Measurements from ENCODE around the gene UBA1. TPM values are rescaled to one million over a fixed set of nuclear protein-coding genes. Genes with fewer than 3 reads are reported as not detected.
A peak's percentile ranks its signal among the peaks of the same experiment; 100 is the strongest.

Gene UBA1
- total RNA-seq, 1 donor from 2014 or later = 160 TPM

DNA sequence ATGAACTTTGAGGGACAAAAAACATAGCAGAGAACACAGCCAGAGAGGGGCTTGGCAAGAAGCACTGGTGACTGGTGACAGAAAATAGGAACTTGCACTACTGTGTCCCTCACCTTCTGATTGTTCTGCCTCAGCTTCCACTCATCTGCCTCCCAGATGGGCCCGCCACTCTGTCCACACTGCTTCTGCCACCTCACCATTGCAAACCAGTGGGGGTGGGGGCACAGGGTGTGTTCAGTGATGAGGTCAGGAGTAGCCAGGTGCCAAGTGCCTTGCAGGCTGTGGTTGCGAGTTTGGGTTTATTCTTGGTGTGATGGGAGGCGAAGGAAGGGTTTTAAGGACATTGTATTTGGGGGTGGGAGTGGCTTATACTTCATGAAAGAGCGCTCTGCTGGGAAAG is 9.1 kb upstream of the UBA1 start:
- intact Hi-C loops (cut with DNase I) = no loop called here
- DNase-seq (ENCODE audit: low spot score) = no peak

DNA sequence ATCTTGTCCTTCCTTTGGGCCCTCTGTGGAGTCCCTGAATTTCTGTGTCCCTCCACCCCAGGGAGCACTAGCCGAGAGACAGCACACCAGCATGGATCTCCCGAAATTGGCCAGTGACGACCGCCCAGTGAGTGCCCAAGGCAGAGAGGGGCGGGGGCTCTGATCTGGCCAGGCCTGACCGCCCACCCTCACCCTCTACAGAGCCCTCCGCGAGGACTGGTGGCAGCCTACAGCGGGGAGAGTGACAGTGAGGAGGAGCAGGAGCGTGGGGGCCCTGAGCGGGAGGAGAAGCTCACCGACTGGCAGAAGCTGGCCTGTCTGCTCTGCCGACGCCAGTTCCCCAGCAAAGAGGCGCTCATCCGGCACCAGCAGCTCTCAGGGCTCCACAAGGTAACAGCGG is 8.4 kb upstream of the UBA1 start:
- no peak for DNase-seq (ENCODE audit: low spot score)
- intact Hi-C loops (cut with DNase I) = no loop called here

- DNase-seq (ENCODE audit: low spot score) = no peak
- intact Hi-C loops (cut with DNase I) = no loop called here
These were observed 7.4 kb upstream of the UBA1 start for GRCh38 chrX:47186096-47186740.

DNA sequence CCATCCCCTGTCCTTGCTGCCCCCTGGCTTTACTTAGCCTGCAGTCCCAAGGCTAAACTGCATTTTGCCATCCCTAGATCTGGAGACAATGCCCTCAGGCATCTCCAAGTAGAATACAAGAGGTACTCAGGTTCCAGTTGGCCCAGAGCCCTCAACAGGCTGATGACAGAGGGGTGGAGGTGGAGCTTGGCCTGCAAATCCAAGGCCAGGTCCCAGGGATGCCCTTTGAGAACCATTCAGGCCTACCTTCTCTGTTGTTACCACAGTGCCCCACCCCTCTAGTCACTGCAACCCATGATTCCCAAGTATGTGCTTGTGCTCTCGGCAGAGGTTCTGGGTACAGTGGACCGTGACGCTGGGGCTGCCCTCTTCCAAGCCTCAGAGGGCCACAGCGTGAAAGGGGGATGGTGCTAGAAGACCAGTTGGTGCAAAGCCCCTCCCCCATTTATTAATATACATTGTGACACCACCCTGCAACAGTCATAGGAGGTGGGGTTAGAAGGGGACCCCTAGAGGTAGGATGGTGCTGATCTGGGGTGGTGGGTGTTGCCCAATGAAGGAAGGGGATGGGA is 6.4 kb upstream of the UBA1 start:
- intact Hi-C loops (cut with DNase I) = no loop called here
- DNase-seq (ENCODE audit: low spot score) = no peak

DNA sequence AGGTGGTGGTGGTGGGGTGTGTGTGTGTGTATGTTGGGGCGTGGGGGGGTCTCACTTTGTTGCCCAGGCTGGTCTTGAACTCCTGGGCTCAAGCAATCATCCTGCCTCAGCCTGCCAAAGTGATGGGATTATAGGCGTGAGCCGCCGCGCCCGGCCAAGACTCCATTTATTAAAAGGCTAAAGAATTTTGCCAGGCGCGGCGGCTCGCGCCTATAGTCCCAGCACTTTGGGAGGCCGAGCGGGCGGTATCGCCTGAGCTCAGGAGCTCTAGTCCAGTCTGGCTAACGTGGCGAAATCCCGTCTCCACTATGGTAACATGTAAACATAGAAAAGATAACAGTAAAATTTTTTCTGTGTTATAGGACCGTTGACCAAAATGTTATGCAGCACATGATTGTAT is 3.7 kb upstream of the UBA1 start:
- intact Hi-C loops (cut with DNase I) = loop anchor here (10.0 kb wide), 1 partner anchor 835 kb away; no protein-coding TSS in a partner anchor
- DNase-seq (ENCODE audit: low spot score) = no peak

DNA sequence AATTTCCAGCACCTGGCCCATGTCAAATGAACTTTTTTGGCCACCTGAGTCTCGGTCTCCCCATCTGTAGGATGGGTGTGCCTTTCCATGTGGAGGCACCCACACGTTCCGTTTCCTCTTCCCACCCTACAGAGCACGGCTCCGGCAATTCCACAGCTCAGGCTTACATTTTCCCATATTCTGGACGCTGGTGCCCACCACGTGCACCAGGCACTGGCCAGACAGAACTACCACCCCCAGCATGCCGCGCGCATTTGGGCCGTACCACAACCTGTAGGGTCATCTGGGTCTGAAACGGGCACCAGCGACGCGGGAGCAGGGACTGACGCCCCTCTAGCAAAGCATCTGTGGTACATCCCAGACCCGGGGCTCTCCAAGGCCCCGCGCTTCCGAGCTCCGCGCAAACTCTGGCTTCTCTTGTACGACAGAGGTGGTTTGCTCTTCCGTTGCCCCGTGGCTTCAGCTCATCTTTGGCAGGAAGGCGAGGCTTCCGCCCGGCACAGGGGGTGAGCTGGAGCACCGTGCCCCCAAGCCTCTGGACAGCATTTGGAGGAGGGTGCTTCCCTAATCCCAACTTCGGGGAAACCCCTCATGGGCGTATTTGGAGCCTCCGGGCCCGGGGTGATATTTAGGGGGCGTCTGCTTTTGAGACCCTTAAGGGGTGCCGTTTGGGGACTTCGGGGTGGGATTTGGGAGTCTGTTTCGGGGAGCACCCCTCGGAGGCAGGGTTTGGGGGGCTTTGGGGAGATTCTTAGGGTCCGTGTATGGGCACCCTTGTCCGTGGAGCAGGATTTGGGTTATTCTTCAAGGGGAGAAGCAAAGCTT is 3.0 kb upstream of the UBA1 start:
- intact Hi-C loops (cut with DNase I) = loop anchor here (10.0 kb wide), 1 partner anchor 834 kb away; no protein-coding TSS in a partner anchor

GRCh38 chrX:47191331-47191730 is 2.3 kb upstream of the UBA1 start:
- DNase-seq (ENCODE audit: low spot score) = no peak

More for the DNA sequence above, 3.0 kb upstream of the UBA1 start:
- peak; percentile 92 for DNase-seq (ENCODE audit: low spot score)

GRCh38 chrX:47191806-47192401 is 1.7 kb upstream of the UBA1 start:
- intact Hi-C loops (cut with DNase I) = loop anchor here (10.0 kb wide), 1 partner anchor 833 kb away; no protein-coding TSS in a partner anchor
- no peak for DNase-seq (ENCODE audit: low spot score)

More at GRCh38 chrX:47191331-47191730, 2.3 kb upstream of the UBA1 start:
- intact Hi-C loops (cut with DNase I) = loop anchor here (10.0 kb wide), 1 partner anchor 833 kb away; no protein-coding TSS in a partner anchor

GRCh38 chrX:47194194-47194787 is 662 bp downstream of the UBA1 start:
- DNase-seq (ENCODE audit: low spot score) = no peak
- intact Hi-C loops (cut with DNase I) = loop anchor here (1.0 to 10.0 kb wide), 2 partner anchors 192 to 831 kb away; no protein-coding TSS in a partner anchor

GRCh38 chrX:47196098-47196497 is 2.5 kb downstream of the UBA1 start:
- intact Hi-C loops (cut with DNase I) = loop anchor here (2.0 to 10.0 kb wide), 2 partner anchors 19 to 829 kb away; no protein-coding TSS in a partner anchor

GRCh38 chrX:47197526-47197925 is 3.9 kb downstream of the UBA1 start:
- no peak for DNase-seq (ENCODE audit: low spot score)
- intact Hi-C loops (cut with DNase I) = loop anchor here (2.0 to 10.0 kb wide), 2 partner anchors 17 to 827 kb away; no protein-coding TSS in a partner anchor

More at GRCh38 chrX:47196098-47196497, 2.5 kb downstream of the UBA1 start:
- no peak for DNase-seq (ENCODE audit: low spot score)

DNA sequence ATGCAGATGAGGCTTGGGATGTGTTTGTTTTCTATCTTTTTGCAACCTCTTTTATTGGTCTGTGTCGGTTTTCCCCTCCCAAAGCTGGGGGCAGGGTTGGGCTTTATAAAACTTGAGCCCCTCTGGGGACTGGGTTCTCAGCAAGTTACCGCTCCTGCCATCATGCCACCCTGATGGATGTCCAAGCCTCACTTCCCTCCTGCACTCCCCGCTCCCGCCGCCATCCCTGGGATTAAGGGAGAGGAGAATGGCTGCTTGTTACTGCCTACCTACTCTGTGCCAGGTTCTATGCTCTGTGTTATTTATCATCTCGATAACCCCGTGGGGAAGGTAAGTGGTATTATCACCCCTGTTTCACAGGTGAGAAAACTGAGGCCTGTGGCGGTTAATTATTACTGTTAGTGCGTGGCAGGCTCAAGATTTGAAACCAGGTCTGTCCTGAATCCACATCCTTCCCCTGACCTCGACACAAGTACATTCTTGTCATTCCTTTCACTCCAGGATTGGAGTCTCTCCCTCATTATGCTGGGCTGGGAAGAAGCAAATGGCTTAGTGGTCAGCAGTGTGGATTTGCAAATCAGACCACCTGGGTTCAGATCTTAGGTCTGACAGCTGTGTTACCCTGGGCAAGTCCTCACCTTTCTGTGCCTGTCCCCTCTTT is 4.5 kb downstream of the UBA1 start:
- intact Hi-C loops (cut with DNase I) = loop anchor here (10.0 kb wide), 1 partner anchor 827 kb away; no protein-coding TSS in a partner anchor
- no peak for DNase-seq (ENCODE audit: low spot score)

DNA sequence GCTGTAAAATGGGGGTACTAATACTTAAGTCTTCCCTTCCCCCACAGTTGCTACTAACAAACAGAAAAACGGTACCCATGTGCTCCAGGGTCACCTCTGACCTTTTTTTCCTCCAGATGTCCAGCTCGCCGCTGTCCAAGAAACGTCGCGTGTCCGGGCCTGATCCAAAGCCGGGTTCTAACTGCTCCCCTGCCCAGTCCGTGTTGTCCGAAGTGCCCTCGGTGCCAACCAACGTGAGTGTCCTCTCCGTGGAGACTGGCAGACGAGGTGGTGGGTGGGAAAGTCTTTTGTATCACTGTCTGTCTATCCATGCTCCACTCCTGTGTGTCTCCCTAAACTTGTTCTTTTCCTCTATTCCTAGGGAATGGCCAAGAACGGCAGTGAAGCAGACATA is 5.1 kb downstream of the UBA1 start:
- no peak for DNase-seq (ENCODE audit: low spot score)
- intact Hi-C loops (cut with DNase I) = loop anchor here (10.0 kb wide), 1 partner anchor 826 kb away; no protein-coding TSS in a partner anchor

DNA sequence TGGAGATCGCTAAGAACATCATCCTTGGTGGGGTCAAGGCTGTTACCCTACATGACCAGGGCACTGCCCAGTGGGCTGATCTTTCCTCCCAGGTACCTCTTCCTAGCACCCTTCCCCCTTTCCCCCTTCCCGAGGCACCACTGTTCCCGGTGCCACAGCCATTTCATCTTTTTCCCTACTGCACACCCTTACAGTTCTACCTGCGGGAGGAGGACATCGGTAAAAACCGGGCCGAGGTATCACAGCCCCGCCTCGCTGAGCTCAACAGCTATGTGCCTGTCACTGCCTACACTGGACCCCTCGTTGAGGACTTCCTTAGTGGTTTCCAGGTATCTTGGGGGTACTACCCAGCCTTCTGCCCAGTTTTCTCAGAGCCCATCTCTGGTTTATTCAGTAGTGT is 5.7 kb downstream of the UBA1 start:
- intact Hi-C loops (cut with DNase I) = loop anchor here (10.0 kb wide), 1 partner anchor 826 kb away; no protein-coding TSS in a partner anchor
- no peak for DNase-seq (ENCODE audit: low spot score)

GRCh38 chrX:47200385-47201150 is 6.9 kb downstream of the UBA1 start:
- intact Hi-C loops (cut with DNase I) = loop anchor here (5.0 kb wide), 1 partner anchor 442 kb away; no protein-coding TSS in a partner anchor
- DNase-seq (ENCODE audit: low spot score) = no peak

DNA sequence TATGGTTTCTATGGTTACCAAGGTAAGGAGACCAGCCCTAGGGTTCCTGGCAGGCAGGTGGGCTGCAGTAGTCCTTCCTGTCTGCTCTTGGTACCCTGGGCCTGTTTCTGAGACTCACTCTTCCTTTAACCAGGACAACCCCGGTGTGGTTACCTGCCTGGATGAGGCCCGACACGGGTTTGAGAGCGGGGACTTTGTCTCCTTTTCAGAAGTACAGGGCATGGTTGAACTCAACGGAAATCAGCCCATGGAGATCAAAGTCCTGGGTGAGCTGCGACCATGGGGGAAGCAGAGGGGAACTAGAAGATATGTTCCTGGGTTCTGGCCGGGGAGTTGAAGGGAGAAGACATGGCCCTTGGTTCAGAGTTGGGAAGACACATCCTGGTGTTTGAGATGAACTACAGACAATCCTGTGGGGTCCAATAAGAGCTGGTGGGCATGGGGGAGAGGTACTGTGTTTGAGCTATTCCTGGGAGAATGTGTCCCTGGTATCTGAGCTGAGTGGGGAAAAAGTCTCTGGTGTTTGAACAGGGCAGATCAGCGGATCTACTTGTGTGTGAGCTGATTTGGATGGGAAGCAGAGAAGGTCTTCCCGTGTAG is 7.8 kb downstream of the UBA1 start:
- intact Hi-C loops (cut with DNase I) = loop anchor here (5.0 kb wide), 1 partner anchor 441 kb away; no protein-coding TSS in a partner anchor
- no peak for DNase-seq (ENCODE audit: low spot score)

DNA sequence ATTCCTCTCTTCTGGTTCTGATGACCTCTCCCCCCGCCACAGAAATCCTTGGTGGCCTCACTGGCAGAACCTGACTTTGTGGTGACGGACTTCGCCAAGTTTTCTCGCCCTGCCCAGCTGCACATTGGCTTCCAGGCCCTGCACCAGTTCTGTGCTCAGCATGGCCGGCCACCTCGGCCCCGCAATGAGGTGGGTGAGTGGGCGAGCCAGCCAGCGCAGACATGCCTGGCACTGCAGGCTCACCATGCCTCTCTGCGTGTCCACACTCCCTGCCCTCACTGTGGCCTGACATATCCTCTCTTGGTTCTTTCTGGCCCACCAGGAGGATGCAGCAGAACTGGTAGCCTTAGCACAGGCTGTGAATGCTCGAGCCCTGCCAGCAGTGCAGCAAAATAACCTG is 8.7 kb downstream of the UBA1 start:
- intact Hi-C loops (cut with DNase I) = loop anchor here (5.0 kb wide), 1 partner anchor 440 kb away; no protein-coding TSS in a partner anchor
- no peak for DNase-seq (ENCODE audit: low spot score)

All from cardiac septum (tissue), 1 donor.